ENCODE data around the gene HDGF.

HDGF gene

GRCh38 chr1:156709757-156710489 is 41.6 kb downstream of the HDGF start:
- Histone ChIP-seq H3K27ac (ENCODE audit: low read depth, low read length) (peak overlapping the region; percentile 56), H3K36me3 (ENCODE audit: insufficient read depth, low read length) (no peaks in the 10 kb centered on the region), H3K9ac (ENCODE audit: low read length) (no peak overlapping the region), H3K9me3 (ENCODE audit: low read length) (no peaks in the 10 kb centered on the region), H3K27me3 (ENCODE audit: control insufficient read depth in 1 of 2, insufficient read depth in 2 of 2, low read length in 2 of 2) (no peaks in the 10 kb centered on the region), H3K4me1 (ENCODE audit: insufficient read depth, low read length) (peaks cover 60% of the 10 kb centered on the region), H3K4me3 (ENCODE audit: low read depth in 1 of 2, low read length in 2 of 2) (no peak overlapping the region)

GRCh38 chr1:156709031-156709430 is 42.4 kb downstream of the HDGF start:
- peaks cover 69% of the 10 kb centered on the region for H3K4me1 ChIP-seq (ENCODE audit: insufficient read depth, low read length)
- no peaks in the 10 kb centered on the region for H3K27me3 ChIP-seq (ENCODE audit: control insufficient read depth in 1 of 2, insufficient read depth in 2 of 2, low read length in 2 of 2)
- no peaks in the 10 kb centered on the region for H3K9me3 ChIP-seq (ENCODE audit: low read length)
- no peak overlapping the region for H3K4me3 ChIP-seq (ENCODE audit: low read depth in 1 of 2, low read length in 2 of 2)
- no peak overlapping the region for H3K9ac ChIP-seq (ENCODE audit: low read length)
- H3K27ac ChIP-seq (ENCODE audit: low read depth, low read length), result peak overlapping the region; percentile 56
- H3K36me3 ChIP-seq (ENCODE audit: insufficient read depth, low read length), result no peaks in the 10 kb centered on the region

- Histone ChIP-seq H3K9me3 (ENCODE audit: low read length) (no peaks in the 10 kb centered on the region), H3K27ac (ENCODE audit: low read depth, low read length) (peak overlapping the region; percentile 89), H3K4me1 (ENCODE audit: insufficient read depth, low read length) (peaks cover 77% of the 10 kb centered on the region), H3K9ac (ENCODE audit: low read length) (no peak overlapping the region), H3K4me3 (ENCODE audit: low read depth in 1 of 2, low read length in 2 of 2) (no peak overlapping the region), H3K36me3 (ENCODE audit: insufficient read depth, low read length) (no peaks in the 10 kb centered on the region), H3K27me3 (ENCODE audit: control insufficient read depth in 1 of 2, insufficient read depth in 2 of 2, low read length in 2 of 2) (no peaks in the 10 kb centered on the region)
Measured at GRCh38 chr1:156708218-156708661, 43.2 kb downstream of the HDGF start.

- Histone ChIP-seq H3K4me3 (ENCODE audit: low read depth in 1 of 2, low read length in 2 of 2) (no peak overlapping the region), H3K9ac (ENCODE audit: low read length) (no peak overlapping the region), H3K36me3 (ENCODE audit: insufficient read depth, low read length) (no peaks in the 10 kb centered on the region), H3K27me3 (ENCODE audit: control insufficient read depth in 1 of 2, insufficient read depth in 2 of 2, low read length in 2 of 2) (no peaks in the 10 kb centered on the region), H3K4me1 (ENCODE audit: insufficient read depth, low read length) (peaks cover 73% of the 10 kb centered on the region), H3K9me3 (ENCODE audit: low read length) (no peaks in the 10 kb centered on the region), H3K27ac (ENCODE audit: low read depth, low read length) (peak overlapping the region; percentile 89)
Measured at GRCh38 chr1:156707417-156708217, 43.9 kb downstream of the HDGF start.

DNA sequence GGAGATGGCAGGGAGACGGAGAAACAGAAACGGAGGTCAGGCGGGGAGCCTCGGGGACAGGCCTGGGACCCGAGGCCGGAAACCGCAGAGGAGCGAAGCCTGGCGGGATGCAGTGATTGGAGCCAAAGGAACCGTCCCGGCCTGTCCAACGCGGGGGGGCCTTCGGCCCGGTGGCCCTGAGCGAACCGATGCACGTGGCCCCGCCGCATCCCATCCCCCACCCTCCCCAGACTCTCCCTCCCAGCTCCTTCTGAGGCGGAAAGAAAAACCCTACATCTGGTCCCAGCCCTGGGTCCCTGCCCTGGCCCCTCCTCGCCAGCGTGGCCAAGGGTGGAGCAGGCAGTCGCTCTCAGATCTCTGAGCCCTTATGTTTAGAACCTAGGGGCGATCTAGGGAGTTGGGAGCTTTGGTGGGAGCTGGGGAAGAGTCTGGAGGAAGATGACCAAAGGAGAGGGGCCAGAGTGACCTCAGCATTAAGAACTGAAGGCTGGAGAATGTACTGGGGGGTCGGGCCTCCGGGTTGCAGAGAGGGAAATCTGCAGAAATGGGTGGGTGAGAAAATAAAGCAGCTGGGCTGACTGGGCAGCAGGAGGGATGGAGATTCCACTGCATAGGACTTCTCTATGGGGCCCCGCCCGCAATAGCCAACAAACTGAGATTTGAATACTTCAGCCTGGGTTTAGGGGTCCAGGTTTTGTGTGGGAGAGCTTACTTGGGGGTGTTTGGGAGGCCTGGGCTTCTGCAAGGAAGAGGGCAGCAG is 44.6 kb downstream of the HDGF start:
- Histone ChIP-seq H3K9me3 (ENCODE audit: low read length) (no peaks in the 10 kb centered on the region), H3K4me1 (ENCODE audit: insufficient read depth, low read length) (peaks cover 65% of the 10 kb centered on the region), H3K27ac (ENCODE audit: low read depth, low read length) (peak overlapping the region; percentile 89), H3K27me3 (ENCODE audit: control insufficient read depth in 1 of 2, insufficient read depth in 2 of 2, low read length in 2 of 2) (no peaks in the 10 kb centered on the region), H3K9ac (ENCODE audit: low read length) (peak overlapping the region; percentile 63), H3K36me3 (ENCODE audit: insufficient read depth, low read length) (no peaks in the 10 kb centered on the region), H3K4me3 (ENCODE audit: low read depth in 1 of 2, low read length in 2 of 2) (peak overlapping the region; percentile 69 to 80)

DNA sequence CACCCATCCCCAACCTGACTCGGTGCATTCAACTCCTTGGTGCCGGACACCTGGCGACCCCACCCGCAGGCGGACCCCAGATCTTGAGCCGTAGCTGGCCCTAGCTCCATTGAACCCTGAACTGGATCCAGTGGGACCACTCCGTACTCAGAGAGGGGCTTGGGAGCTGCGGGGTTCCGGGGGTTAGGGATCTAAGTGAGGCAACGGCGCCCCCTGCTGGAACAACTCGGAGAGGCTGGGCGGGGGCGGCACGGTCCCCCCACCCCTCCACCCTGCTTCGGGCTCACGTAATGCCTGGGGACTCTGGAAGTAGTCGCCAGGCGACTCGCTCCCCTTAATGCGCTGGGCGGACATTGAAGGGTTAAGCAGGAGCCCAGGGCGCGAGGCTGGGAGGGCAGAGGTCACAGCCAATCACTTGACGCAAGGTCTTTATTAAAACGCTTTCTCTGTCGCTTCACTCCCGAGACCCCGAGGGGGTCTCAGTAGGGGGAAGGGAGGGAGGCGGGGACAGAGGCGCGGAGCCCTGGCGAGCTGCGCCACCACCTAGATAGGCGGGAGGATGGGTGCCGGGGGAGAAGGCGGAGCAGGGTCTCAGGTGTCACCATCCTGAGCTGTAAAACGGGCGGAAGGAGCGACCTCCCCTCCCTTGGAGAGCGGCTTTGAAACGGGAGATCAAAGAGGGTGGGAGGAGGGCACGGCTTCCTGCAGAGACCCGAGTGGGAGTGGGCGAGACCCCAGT is 45.4 kb downstream of the HDGF start:
- Histone ChIP-seq H3K36me3 (ENCODE audit: insufficient read depth, low read length) (no peaks in the 10 kb centered on the region), H3K9me3 (ENCODE audit: low read length) (no peaks in the 10 kb centered on the region), H3K9ac (ENCODE audit: low read length) (peak overlapping the region; percentile 63), H3K4me1 (ENCODE audit: insufficient read depth, low read length) (peaks cover 58% of the 10 kb centered on the region), H3K27ac (ENCODE audit: low read depth, low read length) (peak overlapping the region; percentile 89), H3K4me3 (ENCODE audit: low read depth in 1 of 2, low read length in 2 of 2) (peak overlapping the region; percentile 69 to 80), H3K27me3 (ENCODE audit: control insufficient read depth in 1 of 2, insufficient read depth in 2 of 2, low read length in 2 of 2) (no peaks in the 10 kb centered on the region)

DNA sequence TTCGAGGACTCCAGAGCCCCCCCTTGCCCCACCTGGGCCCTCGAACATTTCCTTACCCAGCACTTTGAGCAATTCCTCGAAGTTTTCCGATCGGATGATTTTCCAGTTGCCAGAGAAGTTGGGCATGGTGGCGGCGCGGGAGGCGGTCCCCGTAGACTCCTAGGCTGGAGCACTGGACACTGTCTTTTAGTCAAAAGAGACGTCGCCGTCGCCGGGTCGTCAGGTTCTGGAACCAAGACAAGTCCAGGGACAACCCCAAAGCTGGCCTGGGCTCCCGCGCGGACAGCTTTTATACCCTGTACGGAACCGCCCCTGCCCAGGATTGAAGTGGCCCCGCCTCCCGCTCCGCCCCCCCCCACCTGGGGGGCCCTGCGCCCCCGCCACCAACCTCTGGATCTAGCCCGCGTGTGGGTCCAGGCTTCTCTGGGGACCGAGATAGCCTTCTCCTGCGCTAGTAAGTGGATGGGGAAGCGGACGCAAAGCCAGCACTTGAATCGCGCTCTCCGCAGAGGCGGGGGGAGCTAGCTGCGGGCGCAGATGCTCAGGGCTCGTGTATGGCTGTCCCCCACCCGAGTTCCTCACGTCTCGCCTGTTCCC is 46.1 kb downstream of the HDGF start, which contains the start of gene CRABP2:
CRABP2 (minus strand) TSS at position 263 of the 597 bp plus-strand sequence; CDS start at position 126, 137 bp downstream.
- H3K27ac ChIP-seq (ENCODE audit: low read depth, low read length), result peak within 1 kb of the TSS; percentile 89
- H3K36me3 ChIP-seq (ENCODE audit: insufficient read depth, low read length), result no peaks in the 10 kb centered on the region
- no peaks in the 10 kb centered on the region for H3K9me3 ChIP-seq (ENCODE audit: low read length)
- peaks cover 51% of the 10 kb centered on the region for H3K4me1 ChIP-seq (ENCODE audit: insufficient read depth, low read length)
- H3K9ac ChIP-seq (ENCODE audit: low read length), result peak within 1 kb of the TSS; percentile 63
- H3K4me3 ChIP-seq (ENCODE audit: low read depth in 1 of 2, low read length in 2 of 2), result peak within 1 kb of the TSS; percentile 69 to 80
- H3K27me3 ChIP-seq (ENCODE audit: control insufficient read depth in 1 of 2, insufficient read depth in 2 of 2, low read length in 2 of 2), result no peaks in the 10 kb centered on the region

DNA sequence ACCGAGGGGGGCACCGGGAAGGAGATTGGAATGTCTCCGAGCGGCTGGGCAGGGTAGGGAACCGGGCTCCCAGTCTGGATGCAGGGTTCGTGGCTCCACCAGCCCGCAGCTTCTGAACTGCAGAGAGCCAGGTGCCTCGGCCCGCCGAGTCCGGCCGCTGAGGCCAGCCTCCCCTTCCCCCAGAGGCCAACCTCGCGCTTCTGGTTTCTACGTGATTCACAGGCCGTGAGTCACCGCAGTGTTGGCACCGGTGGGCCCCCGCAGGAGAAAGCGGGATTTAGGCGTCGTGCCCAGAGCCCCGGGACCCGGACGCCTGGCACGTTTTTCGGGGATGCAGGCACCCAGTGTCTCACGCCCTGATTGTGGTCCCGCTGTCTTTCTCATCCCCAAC is 46.5 kb downstream of the HDGF start:
- H3K9ac ChIP-seq (ENCODE audit: low read length), result peak overlapping the region; percentile 63

GRCh38 chr1:156704166-156704711 is 47.2 kb downstream of the HDGF start:
- Histone ChIP-seq H3K27ac (ENCODE audit: low read depth, low read length) (no peak overlapping the region), H3K27me3 (ENCODE audit: control insufficient read depth in 1 of 2, insufficient read depth in 2 of 2, low read length in 2 of 2) (no peaks in the 10 kb centered on the region), H3K9ac (ENCODE audit: low read length) (peak overlapping the region; percentile 33)

More for the DNA sequence above, 46.5 kb downstream of the HDGF start:
- Histone ChIP-seq H3K4me3 (ENCODE audit: low read depth in 1 of 2, low read length in 2 of 2) (peak overlapping the region; percentile 69 to 80), H3K36me3 (ENCODE audit: insufficient read depth, low read length) (no peaks in the 10 kb centered on the region), H3K27ac (ENCODE audit: low read depth, low read length) (no peak overlapping the region), H3K27me3 (ENCODE audit: control insufficient read depth in 1 of 2, insufficient read depth in 2 of 2, low read length in 2 of 2) (no peaks in the 10 kb centered on the region), H3K4me1 (ENCODE audit: insufficient read depth, low read length) (peaks cover 46% of the 10 kb centered on the region), H3K9me3 (ENCODE audit: low read length) (no peaks in the 10 kb centered on the region)

GRCh38 chr1:156703741-156704140 is 47.7 kb downstream of the HDGF start:
- Histone ChIP-seq H3K9ac (ENCODE audit: low read length) (peak overlapping the region; percentile 33), H3K4me1 (ENCODE audit: insufficient read depth, low read length) (peaks cover 34% of the 10 kb centered on the region), H3K27me3 (ENCODE audit: control insufficient read depth in 1 of 2, insufficient read depth in 2 of 2, low read length in 2 of 2) (no peaks in the 10 kb centered on the region), H3K4me3 (ENCODE audit: low read depth in 1 of 2, low read length in 2 of 2) (peak overlapping the region in 1 of 2 donors; percentile 8), H3K9me3 (ENCODE audit: low read length) (no peaks in the 10 kb centered on the region), H3K27ac (ENCODE audit: low read depth, low read length) (no peak overlapping the region), H3K36me3 (ENCODE audit: insufficient read depth, low read length) (no peaks in the 10 kb centered on the region)

More at GRCh38 chr1:156704166-156704711, 47.2 kb downstream of the HDGF start:
- H3K36me3 ChIP-seq (ENCODE audit: insufficient read depth, low read length), result no peaks in the 10 kb centered on the region
- H3K4me1 ChIP-seq (ENCODE audit: insufficient read depth, low read length), result peaks cover 39% of the 10 kb centered on the region
- H3K4me3 ChIP-seq (ENCODE audit: low read depth in 1 of 2, low read length in 2 of 2), result peak overlapping the region; percentile 69 to 80
- no peaks in the 10 kb centered on the region for H3K9me3 ChIP-seq (ENCODE audit: low read length)
